CD1c-positive myeloid dendritic cell (primary cell): ENCODE measurements around the gene ARNT2.
"Not testable (repeated sequence)": the region's sequence is repeated elsewhere in the genome, so short reads cannot be mapped to it uniquely, and the experiment has no call there.

Experiments
- DNase-seq: peaks from one replicate; pipeline ENCODE4 v3.0.0-alpha.2; 2016; ENCODE audit errors: extremely low spot score

Gene ARNT2

DNA sequence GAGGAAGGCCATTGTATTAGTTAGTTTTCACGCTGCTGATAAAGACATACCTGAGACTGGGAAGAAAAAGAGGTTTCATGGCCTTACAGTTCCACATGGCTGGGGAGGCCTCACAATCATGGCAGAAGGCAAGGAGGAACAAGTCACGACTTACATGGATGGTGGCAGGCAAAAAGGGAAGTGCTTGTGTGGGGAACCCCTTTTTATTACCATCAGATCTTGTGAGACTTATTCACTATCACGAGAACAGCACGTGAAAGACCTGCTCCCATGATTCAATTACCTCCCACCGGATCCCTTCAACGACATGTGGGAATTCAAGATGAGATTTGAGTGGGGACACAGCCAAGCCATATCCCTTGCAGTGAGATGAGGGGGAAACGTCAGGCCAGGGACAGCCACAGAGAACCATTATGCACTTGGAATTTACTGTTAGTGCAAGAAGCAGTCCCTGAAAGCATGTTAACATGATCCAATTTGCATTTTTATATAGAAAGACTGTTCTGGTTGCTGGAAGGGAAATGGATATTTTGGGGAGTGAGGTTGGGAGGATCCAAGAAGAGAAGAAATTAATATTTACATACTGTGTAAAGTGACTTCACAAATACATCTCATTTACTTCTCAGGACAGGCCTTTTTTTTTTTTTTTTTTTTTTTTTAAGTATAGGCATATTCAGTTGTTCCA, 87.1 kb downstream of the ARNT2 start:
- DNase-seq, result peak; percentile 57

DNA sequence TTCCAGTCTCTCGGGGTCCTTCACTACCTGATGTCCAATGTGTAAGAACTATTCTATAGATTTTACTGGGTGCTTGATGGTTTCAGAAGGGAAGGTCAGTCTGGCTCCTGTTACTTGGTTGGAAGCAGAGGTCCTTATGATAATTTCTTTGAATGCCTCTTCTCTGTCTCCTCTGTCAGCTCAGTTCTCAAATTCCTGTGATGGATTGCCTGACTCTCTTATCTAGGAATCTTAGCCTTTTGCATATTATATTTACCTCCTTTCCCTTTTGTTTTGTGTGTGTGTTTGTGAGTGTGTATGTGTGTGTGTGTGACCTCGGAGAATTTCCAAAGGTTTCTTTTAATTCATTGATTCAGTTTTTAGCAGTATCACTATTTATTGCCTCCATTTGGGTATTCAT, 88.2 kb downstream of the ARNT2 start:
- no peak for DNase-seq

DNA sequence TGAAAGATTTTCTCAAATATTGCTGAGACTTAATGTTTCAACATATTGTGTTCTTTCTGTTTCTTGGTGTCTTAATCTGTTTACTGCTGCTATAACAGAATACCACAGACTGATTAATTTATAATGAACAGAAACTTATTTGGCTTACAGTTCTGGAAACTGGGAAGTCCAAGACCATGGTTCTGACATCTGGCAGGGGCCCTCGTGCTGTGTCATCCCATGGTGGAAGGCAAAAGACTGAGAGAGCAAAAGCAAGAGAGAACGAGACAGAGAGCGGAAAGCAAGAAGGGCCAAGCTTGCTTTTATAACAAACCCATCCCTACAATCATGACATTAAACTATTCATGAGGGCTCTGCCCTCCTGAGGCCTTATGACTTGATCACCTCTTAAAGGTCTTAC, 88.7 kb downstream of the ARNT2 start:
- no peak for DNase-seq

DNA sequence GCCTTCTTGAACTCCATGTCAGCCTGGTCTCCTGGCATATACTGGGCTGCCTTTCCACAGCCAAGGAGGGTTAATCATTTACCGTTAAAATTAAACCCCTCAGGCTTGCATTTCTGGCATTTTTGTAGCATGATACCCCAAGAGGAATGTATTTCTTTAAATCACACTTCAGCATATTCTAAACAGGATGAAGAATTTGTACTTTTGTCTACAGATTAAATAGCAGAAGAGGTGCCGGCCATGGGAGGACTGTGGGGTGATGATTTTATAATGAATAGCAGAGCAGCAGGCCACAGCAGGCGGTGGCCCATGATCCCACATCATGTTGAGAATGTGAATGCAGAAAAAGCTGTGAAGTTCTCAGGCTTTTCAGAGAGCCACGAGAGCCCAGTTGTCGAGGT, 90.2 kb downstream of the ARNT2 start:
- no peak for DNase-seq

DNA sequence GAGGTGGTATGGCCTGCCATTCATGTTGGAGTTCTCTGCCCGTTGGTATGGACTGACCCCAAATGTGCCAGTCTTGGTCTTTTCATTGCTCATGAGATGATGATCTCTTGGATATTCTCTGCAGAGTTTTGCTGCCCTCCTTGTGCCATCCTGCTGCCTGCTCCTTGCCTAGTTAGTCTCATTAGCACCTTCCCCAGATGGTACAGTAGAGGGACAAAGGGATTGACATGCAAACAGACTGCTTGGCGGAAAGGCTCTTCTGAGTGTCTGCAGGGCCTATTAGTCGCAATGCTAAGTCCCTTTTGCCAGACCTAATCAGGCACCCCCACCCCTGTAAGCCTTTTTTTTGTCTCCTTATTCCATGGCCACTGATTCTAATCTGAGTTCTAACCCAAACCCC, 90.6 kb downstream of the ARNT2 start:
- no peak for DNase-seq

DNA sequence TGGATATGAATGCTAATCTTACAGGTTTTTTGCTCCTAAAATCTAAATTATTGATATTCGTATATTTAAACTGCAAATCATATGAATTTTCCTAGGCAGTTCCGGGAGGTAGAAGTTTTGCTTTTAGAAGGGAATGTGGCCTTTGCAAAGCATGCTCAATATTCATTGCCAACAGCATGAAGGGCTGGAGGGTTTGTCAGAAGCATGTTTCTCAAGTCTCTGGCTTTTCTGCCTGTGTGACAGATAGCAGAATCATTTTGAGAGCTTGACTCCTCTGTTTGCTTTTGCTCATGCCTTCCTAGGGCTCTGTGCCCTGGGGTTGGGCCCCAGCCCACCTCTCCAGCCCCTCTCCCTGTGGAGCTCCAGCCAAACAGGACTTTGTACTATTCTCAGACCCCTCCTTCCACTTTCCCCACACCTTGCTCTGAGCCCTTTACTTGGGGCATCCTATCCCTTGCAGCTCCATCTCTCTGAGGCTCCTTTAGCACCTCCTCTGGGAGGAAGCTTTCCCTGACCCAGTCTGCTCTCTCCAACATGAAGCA, 91.3 kb downstream of the ARNT2 start:
- DNase-seq, result no peak

DNA sequence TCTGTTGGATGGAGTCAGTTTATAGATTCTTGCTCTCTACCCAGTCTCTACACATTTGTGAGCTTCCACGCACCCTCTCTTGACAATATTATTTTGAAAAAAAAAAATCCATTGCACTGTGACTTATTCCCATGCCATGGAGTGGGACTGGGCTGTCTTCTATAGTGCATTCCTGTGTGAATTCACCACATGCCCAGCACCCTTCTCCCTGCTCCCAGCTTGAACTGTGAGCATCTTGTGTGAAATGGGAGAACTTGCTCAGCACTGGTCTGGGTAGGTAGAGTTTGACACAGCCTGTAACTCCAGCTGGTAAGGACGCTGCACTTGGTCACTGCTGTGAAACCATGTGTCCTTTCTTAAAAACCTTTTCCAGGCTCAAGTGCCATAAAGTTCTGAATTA, 91.9 kb downstream of the ARNT2 start:
- no peak for DNase-seq

DNA sequence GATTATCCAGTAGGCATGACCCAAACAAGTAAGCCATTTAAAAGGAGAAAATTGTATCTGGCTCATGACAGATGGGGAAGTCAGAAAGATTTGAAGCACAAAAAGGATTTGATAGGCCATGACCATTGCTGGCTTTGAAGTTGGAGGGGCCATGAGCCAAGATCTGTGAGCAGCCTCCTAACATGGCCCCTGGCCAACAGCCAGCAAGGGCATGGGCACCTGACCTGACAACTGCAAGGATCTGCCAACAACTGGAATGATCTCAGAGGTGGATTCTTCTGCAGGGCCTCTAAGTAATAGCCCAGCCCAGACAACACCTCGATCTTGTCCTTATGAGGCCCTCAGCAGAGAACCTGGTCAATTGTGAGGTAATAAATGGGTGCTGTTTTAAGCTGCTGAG, 93.0 kb downstream of the ARNT2 start:
- no peak for DNase-seq

DNA sequence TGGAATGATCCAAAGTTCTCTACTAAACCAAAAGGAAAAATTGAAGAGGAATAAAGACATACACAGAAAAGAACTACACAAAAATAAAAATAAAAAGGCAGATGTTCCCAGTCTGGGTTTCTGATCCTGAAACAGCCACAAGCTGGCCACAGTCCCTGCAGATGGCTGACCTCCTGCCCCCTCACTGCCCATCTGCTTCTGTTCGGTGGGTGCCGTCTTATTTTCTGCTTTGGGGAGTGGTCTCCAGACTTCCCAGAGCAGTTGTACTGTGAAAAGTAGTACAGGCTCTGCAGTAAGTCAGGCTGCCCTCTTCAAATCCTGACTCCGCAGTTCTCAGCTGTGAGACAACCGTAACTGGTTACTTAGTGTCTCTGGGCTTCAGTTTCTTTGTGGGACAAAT, 94.5 kb downstream of the ARNT2 start:
- no peak for DNase-seq

DNA sequence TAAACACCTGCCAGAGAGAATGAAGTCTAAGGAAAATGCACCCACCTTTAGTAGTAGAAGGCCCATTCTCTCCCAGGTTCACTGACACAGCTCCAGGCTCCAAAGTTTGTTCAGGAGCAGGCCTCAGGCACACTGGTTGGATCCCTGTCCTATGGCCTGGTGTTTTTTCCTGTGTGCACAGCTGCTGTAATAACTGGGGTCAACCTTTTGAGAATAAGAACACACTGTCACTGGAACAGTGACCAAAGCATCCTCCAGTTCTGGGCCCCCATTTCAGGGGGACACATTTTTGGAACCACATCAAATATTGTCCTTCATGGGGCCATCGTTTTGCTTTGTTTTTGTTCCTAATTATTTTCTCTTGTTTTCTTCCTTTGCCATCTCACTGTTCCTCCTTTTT, 95.8 kb downstream of the ARNT2 start:
- no peak for DNase-seq

DNA sequence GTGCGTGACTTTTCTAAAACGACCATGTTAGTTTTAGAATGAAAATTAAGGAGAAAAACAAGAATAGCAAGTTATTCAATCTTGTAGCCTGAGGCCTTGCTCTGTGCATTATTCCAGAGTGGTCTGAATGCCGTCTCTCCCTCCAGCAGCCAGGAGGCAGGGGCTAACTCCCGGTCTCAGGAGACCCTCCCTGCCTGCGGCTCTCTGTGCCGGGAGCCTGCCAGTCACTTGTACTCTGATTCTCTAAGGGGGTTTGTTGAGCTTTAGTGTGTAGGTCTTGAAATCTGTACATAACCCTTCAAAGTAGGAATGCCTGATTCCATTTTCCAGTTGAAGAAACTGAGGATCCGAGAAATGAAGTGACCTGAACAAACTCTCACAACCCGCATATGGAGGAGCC, 97.3 kb downstream of the ARNT2 start:
- no peak for DNase-seq

DNA sequence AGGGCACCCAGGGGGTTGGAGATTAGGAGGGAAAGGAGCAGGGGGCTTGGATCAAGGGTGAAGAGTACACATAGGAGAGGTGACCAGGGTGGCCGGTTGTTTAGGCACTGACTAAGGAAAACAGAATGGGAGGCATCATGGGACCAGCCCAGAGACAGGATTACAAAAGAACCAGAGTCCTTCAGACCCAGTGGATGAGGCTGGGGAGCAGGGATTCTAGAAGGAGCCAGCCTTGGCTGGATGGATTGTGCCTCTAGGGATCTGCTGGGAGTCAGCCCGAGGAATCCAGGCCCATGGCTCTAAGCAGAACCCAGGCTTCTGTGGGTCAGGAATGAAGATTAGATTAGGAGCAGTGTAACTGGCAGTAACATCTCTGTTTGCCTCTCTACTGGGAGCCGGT, 98.6 kb downstream of the ARNT2 start:
- DNase-seq, result no peak

DNA sequence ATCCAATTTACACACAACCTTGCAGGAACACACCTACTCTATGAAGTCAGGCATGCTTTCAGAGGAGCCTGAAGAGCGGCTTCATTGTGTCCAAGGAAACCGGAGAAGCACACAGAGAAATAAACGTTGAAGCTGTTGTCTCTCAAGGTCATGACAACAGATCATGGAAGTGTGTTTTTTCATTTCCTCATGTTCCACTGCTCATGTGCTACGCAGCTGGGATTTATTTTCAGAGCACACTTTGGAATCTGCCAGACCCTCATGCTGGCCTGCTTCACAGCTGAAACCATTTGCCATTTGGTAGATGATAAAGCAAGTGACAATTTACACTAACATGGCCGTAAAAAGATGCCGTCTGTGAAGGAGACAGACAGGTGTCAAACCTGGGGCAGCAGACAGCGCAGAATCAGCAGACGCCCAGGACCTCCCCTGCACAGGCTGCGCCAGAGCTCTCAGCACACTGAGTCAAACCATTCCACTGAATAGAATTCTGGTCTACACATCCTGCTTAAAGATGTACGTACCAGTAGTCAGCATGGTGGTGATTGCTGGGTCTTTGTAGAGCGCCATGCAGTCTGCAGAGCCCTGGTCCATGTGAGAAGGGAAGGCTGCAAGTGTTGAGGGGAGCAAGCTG, 99.3 kb downstream of the ARNT2 start:
- DNase-seq, result no peak

DNA sequence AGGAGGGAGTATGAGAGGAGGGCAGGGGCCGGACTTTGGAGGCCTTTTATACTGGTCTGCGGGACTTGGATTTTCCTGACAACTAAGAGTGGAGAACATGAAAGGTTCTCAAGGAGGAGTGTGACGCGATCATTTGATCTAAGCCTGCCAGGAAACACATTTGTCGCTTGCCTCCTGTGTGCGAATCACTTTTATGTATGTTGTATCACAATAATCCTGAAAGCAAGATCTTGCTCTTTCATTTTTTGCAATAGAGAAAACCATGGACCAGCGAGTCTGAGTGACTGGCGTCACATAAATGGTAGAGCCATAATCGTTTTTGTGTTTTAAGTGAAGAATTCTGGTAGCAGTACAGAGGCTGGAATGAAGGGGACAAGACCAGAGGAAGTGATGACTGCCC, 100.7 kb downstream of the ARNT2 start:
- no peak for DNase-seq

DNA sequence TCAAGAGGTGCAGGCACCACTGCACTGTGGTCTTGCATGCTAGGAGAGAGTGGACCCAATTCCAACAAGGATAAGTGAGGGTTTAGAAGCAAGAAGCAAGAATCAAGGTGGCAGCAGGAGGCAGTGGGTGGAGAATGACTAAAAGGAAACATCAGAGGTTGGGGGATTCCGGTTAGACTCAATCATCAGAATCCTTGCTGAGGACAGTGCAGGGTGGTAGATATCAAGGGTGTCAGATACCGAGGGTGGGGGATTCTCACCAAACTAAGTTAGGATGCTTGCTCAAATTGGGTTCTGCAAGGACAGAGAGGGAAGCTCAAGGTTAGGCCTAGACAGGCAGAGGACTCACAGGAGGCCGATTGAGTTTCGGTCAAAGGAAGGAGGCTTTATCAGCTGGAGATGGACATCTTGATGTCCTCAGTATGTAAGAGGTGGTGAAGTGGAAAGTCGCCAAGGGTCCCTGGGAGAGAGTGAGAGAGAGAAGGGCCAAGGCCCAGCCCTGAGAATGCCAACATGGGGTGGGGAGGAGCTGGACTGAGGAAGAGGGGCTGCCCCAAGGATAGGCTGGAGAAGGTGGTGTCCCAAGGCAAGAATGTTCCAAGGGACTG, 102.2 kb downstream of the ARNT2 start:
- DNase-seq, result no peak

DNA sequence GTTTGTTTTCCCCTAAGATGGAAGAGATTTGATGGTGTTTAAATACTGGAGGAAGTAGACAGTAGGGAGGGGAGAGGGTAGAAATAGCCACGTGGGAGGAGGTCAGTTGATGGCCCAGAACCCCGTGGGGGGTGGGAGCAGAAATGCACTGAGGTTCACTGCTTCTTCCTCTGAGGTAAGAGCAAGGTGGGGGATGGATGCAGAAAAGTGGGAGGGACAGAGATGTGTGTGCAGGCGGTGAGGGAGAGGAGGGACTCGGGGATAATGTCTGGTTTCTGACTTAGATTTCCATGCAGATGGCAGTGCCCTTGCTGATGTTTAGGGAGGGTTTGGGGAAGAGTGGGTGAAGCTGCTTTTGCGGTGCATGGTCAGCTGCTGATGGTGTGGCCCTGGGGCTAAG, 102.9 kb downstream of the ARNT2 start:
- no peak for DNase-seq

DNA sequence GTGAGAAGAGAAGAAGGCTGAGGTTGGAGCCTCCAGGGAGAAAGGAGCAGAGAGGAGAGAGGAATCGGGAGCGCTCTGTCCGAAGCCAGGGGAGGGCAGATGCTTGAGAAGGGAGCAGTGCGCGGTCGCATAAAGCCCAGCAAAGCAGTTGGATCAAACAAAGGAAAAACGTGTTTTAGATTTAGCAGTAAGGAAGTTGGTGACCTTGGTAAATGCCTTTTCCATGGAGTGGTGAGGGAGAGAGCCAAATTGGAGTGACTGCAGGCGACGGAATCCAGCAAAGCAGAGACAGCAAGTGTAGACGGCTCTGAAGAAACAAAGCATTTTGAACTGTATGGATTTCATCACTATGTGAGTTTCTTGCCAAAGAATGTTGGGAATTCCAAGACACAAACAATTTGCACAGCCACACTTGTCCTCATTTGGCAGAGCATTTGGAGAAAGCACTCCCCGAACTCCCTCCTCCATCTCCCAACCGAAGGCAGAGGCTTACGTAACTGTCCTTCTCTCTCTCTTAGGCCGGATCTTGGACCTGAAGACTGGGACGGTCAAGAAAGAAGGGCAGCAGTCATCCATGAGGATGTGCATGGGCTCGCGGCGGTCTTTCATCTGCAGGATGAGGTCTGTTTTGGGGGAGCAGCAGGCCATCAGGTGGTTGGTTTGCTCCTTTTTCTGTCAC, 103.6 kb downstream of the ARNT2 start:
- no peak for DNase-seq

DNA sequence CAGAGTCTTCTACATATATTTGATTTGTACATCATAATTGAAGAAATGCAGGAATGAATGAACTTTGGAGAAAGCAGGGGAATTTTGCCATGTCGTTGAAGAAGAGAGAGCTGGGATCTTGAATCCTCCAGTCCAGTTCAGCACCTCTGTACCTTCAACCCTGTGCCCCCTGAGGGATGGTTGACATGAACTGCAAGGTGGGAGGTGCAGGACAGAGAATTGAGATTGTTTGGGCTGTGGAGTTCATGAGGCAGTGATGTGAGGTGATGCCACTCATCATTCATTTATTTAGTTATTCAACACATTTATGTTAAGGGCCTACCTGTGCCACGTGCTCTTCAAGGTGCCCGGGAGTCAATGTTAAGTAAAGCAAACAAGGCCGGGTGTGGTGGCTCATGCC, 104.6 kb downstream of the ARNT2 start:
- DNase-seq, result no peak

DNA sequence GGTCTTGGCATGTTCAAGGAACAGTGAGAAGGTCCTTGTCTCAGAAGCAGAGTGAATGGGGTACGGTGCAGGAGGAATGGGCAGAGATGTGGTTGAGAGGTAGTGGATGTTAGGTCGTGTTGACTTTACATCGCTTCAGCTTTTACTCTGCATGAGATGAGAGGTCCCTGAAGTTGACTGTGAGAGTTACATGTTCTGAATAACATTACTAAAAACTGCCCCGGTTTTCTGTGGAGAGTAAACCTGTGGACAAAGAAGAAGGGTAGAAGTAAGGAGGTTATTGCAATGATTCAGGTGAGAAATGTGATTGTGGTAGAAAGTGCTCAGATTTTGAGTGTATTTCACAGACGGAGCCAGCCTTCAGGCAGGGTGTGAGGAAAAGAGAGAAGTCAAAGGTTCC, 105.6 kb downstream of the ARNT2 start:
- no peak for DNase-seq

DNA sequence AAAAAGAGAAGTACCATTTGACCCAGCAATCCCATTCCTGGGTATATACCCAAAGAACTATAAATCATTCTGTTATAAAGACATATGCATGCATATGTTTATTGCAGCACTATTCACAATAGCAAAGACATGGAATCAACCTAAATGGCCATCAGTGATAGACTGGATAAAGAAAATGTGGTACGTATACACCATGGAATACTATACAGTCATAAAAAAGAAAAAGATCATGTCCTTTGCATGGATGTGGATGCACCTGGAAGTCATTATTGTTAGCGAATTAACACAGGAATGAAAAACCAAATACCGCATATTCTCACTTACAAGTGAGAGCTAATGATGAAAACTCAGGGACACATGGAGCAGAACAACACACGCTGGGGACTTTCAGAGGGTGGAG, 106.8 kb downstream of the ARNT2 start:
- DNase-seq, result not testable (repeated sequence)

DNA sequence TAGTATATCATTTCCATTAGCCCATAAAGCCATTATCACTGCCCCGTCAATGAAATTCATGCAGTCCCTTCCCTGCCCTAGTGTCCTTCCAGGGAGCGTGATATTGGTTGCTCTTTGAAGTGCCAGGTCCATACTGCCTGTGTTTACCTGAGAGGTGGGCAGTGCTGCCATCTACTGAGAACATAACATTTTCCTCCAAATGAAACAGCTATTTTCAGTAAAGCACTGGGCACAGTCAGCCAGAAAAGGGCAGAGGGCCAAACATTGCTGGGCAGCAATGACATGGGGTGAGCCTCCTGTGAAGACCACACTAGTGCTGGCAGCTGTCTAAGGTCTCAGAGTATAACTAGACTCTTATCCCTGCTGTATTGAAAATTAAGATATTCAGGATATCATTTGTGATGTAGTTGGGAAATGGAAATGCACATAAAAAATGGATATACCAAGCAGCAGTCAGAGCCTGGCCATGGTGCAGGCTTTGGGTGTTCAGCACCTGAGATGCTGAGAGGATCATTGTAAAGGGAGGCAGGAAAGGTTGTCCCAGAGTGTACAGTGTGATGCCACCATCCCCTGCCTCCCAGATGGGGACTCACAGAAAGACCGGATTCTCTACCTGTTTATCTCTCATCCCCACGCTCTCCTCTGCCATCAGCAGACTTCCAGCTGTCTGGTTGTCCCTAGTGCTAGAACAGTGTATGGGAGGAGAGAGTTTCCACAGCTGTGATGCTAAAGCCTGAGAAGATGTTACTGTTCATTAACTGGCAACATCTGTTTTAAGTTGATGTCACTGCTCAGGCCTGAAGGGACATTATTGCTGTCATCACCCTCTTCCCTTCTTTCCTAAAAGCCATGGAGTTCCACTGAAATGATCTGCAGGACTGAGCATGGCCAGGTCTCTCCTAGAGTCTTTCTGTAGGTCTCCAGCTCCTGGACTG, 108.8 kb downstream of the ARNT2 start:
- DNase-seq, result no peak
